ENCODE data around the gene GABARAP.
A peak's percentile ranks its signal among the peaks of the same experiment; 100 is the strongest.

The GABARAP gene

DNA sequence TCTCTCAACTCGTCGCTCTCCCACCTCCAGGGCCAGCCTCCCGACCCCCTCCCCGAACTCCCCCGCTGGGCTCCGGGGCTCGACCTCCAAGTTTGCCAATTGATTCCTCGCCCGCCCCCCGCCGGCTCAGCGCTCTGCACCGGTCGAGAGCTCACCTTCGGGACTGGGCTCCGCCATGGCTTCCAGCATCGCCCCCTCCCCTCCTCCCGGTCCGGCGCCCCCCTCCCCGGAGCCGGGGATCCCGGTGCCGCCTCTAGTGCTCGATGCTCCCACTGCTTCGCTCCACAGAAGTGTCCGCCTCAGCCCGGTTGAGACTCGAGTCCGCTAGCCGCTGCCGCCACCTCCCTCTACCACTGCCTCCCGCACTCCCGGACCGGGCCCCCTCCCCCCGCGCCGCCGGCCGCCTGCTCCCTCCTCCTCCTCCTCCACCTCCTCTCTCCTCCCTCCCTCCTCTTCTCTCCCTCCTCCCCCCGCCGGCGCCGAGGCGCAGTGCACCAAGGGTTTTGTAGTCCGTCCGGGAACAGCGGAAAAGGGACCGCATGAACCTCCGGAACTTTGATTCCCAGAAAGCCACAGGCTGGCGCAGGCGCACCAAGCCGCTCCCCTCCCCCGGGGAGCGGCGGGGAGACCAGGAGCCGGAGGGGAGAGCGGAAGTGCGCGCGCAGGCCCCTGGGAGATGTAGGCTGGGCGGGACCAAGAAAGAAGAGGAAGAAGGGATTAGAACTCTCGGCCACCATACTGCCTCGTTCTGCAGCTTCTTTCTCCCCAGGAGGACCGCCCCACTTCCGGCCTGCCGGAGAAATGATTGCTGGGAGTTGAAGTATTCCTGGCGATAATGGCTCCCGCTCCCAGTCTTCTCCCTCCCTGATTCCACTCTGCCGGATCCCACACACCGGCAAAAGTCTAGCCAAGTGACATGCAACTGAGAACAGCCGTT lies 2.9 kb downstream of the GABARAP start, which contains the start of gene PHF23:
TSS of gene PHF23 (minus strand) at position 367 of the 937 bp plus-strand sequence. CDS start at position 189, 178 bp downstream.
- DNase-seq (ENCODE audit: low read depth) = peak; percentile 96

DNA sequence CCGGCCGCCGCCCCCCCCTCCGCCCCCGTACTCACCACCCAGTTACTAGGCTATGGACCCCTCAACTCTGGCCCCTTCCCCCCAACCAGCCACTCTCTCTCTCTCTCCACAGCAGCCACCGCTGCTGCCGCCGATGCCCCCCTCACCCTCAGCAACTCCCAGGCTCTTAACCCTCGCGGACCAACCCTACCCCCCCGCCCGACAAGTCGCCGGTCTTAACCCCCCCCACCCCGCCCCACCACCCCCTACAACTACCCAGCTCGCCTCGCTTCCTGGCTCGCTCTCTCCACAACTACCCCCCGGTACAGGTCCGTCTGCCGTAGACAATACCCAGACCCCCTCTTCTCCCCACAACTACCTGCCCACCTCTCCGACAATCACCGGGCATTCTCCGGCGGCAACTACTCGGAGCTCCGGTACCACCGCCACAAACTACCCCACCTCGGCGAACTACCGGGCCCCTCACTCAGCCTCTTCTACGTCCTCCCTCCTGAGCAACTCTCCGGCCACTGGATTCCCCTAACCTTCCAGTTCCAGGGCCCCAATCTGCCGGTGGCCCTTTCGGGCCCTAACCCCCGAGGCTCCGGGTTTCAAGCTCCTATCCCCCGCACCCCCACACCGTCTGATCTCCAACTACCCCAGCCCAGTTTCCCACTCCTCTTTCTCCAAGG lies 3.7 kb downstream of the GABARAP start:
- DNase-seq (ENCODE audit: low read depth) = no peak

DNA sequence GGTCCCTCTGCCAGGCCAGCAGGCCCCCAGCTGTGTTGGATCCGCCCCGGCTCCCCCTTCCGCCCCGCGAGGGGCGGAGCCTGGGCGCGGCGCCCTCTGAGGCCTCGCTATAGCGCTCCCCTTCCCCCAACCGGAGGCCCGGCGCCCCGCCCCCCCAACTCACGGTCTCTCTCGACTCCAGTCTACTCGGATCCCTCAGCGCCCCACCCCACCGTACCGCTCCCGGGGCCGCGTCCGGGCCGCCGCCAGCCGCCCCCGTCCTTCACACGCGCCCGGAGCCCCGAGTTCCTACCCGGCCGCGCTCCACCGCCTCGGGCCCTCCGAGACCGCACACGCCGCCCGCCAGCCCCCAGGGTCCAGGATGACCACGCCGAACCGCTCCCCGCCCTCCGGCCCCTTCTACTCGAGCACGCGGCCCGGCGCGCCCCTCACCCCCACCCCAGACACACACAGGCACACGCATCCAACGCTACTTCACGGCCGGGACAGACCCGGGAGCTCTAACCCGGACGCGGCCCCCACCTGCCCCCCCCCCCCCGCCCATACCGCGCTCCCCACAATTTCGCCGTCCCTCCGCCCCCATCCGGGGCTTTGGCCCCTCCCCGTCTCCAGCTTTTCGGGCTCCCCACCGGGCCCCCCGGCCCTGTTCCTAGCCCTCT lies 4.4 kb downstream of the GABARAP start:
- DNase-seq (ENCODE audit: low read depth) = peak; percentile 73

DNA sequence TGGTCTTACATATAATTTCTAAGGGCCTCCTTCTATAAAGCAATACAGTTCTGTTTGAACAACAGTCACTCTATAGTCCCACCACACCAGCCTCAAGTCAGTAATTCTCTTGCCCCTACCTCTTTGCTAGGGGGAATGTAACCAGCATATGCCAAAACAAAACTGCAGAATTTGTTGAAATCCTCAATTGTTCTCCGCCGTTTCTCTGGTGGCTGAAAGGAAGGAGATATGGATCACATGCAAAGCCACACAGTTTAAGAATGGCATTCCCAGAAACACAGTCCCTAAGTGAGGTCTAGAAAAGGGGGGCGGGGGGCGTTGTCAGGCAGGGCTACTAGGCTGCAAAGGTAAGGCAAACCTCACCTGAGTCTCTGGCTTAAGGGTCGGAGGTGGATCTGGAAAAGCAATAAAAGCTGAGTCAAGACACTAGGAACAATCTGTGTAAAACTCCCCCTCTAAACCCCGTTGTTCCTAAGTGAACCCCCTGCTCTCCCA lies 4.9 kb downstream of the GABARAP start:
- DNase-seq (ENCODE audit: low read depth) = no peak

- no peak for DNase-seq (ENCODE audit: low read depth)
Observed at GRCh38 chr17:7236808-7237207, 5.4 kb downstream of the GABARAP start.

DNA sequence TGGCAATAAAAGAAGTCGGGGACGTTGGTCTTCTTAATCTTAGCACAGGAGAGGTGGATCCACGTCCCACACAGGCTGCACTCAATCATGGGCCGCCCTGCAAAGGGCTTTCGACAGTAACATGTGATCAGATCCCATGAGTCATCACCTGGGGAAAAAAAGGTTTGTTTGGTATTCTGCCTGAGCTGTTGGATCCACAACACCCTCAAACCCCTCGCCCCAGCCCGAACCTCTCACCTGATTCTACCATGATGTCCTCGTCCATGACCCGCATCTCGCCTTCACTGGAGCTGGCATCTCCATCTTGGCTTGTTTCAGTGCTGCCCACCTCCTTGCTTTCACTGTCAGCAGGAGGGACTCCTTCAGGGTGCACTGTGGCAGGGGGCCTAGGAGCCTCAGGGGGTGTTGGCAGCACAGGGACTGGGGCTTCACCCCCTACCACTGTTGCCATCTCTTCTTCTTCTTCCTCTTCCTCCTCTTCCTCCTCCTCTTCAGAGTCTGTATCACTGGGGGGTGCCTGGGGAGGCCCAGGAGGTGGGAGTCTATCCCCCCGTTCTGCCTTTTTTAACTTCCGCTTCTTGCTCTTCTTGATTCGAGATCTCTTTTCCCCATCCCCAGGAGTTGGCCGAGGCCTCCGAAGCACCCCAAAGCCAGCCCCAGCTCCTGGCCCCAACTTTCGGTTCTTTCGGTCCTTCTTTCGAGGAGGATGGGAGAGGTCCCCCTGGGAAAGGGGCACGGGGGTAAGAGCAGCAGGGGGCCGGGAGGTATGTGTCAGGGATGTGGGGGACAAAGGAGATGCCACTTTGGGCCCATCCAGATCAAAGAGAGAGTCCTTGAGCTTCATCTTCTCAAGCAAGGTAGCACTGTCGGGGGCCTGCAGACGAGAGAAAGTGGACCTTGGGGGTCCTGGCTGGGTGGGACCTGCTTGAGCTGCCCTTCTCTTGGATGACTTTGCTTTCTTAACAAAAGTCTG lies 6.3 kb downstream of the GABARAP start:
- DNase-seq (ENCODE audit: low read depth) = no peak

DNA sequence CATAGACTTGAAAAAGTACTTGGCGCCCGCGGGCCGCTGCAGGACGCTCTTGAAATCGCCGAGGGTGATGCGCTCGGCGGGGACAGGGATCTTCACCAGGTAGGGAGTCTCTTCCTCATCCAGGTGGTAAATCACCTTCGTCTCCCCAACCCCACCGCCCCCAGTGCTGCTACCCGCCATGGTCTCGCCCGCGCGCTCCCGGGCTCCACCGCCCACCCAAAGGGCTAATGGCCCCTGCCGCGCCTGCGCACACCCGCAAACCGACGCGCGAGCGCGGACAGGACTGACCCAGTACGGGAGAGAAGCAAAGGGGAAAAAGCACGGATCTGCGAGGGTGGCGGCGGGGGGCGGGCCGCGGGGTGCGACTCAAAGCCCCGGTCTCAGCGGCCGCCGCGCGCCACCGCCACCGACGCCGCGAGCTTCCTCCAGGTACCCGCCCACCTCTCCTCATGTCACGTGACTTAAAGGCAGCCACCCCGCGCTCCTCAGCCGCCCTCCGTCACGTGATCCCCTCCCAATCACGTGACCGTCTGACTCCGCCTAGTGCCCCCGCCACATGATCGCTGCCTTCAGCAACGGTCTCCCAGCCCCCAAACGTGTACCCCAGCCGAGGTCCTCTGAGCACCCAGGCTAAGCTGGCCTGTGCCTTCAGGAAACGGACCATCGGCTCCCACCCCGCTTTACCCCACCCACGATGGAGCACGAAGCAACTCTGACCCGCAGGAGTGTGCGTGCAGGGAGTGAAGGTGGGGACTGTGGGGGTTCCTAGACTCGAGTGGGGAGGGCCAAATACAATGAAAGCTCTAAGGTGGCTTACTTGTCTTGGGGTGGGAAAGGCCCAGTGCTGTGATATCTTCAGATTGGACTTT lies 7.9 kb downstream of the GABARAP start, which contains the start of gene DVL2:
TSS of gene DVL2 (minus strand) at position 435 of the 869 bp plus-strand sequence. CDS start at position 180, 255 bp downstream.
- peak; percentile 92 for DNase-seq (ENCODE audit: low read depth)

GRCh38 chr17:7233701-7234082 lies 8.6 kb downstream of the GABARAP start:
- no peak for DNase-seq (ENCODE audit: low read depth)

DNA sequence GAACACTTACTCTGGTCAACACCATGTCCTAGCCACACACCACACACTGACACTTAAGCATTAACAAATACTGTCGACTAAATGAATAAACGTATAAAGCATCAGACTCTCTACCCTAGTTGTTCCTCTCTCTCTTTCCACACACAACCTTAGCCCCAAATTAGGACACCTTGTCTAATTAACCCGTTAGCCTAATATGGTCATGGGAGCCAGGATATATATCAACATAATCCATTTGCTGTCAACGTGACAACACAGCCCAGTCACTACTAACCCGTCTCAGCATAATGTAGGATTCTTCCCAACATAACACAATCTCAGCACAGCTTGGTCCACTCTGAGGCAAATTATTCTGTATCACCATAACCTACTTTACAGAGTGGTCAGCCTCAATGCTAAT lies 10.1 kb downstream of the GABARAP start:
- no peak for DNase-seq (ENCODE audit: low read depth)

DNA sequence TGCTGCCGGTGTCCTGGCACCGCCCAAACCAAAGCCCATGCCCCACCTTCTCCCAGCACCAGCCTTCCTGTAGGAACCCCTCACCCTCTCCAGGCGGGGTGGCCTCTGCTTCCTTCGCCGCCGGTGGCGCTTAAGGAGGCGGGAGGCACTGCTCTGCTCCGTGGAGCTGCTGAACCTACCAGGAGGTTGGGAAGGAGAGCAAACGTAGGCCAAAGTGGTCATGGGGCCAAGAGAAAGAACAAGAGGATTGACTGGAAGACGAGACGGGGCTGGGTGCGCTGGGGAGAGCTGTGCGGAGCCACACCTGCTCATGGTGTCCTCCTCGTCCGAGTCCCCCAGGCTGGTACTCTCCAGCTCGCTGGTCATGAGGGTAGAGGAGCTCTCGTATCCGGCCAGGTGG lies 12.7 kb downstream of the GABARAP start:
- no peak for DNase-seq (ENCODE audit: low read depth)

DNA sequence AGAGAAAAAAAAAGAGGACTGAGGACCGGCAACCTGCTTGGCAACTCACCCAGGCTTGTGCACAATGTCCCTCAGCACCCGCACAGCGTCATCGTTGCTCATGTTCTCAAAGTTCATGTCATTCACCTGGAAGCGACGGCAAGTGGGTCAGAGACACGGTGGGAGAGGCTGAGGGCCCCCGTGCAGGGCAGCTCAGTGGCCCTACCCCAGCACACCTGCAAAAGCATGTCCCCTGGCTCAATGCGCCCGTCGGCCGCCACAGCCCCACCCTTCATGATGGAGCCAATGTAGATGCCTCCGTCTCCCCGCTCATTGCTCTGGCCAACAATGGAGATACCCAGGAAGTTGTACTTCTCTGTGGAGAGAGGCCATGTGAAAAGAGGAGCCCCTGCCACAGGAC lies 13.3 kb downstream of the GABARAP start:
- no peak for DNase-seq (ENCODE audit: low read depth)

GRCh38 chr17:7226721-7227710 lies 15.2 kb downstream of the GABARAP start:
- no peak for DNase-seq (ENCODE audit: low read depth)

- DNase-seq (ENCODE audit: low read depth) = no peak
Observed at GRCh38 chr17:7225711-7226331, 16.4 kb downstream of the GABARAP start.

- no peak for DNase-seq (ENCODE audit: low read depth)
Observed at GRCh38 chr17:7224661-7225111, 17.6 kb downstream of the GABARAP start.

DNA sequence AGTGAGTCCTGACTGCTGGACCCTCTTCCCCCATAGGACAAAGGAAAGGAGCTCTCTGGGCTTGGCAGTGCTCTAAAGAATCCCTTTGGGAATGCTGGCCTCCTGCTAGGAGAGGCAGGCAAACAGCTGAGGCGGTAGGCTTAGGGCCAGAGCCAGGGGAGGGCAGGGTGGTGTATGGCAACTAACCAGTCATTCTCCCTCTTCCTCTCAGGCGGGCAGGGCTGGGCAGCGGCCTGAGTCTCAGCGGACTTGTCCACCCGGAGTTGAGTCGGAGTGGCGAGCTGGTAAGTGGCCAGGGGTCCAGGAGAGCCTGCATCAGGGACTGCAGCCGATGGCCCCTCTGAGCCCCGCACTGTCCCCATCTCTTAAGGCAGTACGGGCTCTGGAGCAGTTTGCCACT lies 18.1 kb downstream of the GABARAP start:
- no peak for DNase-seq (ENCODE audit: low read depth)

DNA sequence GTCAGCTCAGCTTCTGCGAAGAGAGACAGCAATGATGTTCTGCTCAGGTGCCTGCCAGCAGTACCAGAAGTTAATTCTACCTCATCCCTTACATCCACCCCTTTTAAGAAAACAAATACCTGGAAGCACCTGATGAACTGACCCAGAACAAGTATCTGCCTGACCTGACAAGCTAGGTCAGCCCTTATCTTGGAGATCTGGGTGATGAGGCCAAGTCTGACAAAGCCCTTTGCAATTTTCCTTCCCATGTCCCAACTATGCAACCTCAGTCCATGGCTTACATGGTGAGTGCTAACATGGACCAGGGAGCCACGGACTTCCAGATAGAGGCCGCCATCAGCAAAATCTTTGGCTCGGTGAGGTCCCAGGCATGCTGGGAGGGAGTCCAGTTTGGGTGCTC lies 18.9 kb downstream of the GABARAP start:
- DNase-seq (ENCODE audit: low read depth) = no peak

DNA sequence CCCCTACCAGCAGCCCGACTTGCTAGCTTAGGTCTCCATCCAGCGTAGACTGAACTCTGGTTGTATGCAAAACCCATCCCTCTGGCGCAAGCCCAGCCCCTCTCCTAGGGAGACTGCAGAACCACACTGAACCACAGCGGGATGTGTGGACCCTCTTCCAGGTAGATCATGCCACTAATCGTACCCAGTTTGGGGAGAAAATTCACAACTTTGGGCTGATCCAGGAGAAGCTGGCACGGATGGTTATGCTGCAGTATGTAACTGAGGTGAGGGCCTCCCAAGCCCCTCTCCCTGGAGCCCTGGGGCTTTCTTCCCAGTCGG lies 19.3 kb downstream of the GABARAP start:
- DNase-seq (ENCODE audit: low read depth) = no peak

Measured in activated gamma-delta T cell treated with anti-CD3 and anti-CD28 coated beads, Interleukin-2, amount 50 U/mL, for 16 hours (primary cell).